ENCODE measurements around the gene OR6C2. TPM values are rescaled to one million over a fixed set of nuclear protein-coding genes. Genes with fewer than 3 reads are reported as not detected.

OR6C2 gene
- polyA plus RNA-seq (2013, experiment 1 of 2) = not detected
- polyA plus RNA-seq (2013, experiment 2 of 2) = not detected

DNA sequence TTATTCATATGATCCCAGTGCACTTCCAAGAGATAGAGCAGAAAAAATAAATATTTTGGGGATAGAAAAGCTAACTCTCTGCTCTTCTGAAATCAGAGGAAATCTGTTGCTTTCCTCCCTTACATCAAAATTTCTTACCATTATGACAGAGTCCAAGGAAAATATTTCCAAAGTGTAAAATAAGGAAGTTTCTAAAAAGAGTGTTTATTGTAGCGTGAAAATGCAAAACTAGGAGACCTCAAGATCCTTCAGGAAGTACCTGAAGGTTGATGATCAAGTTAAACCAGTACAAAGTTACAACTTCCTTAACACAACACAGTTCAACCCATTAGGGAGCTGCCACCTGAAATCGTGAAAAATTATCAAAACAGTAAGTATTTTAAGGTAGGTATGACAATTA lies at the start of gene OR6C2:
Gene OR6C2 (plus strand): TSS at position 301 of the 400 bp plus-strand sequence. CDS start 8,138 bp downstream, outside the sequence.
- Histone ChIP-seq H3K14ac (ENCODE audit: low read length) (no peak within 1 kb of the TSS), H3K9ac (ENCODE audit: low read depth, low read length, poor library complexity) (no peak within 1 kb of the TSS), H3K27ac (replicated peaks; ENCODE audit: low read length) (no peak within 1 kb of the TSS), H3K9me3 (replicated peaks in 1 of 2; ENCODE audit: control insufficient read depth in 2 of 2, insufficient read depth in 1 of 2, low read depth in 1 of 2, low read length in 2 of 2) (no peaks in the 10 kb centered on the region), H3K4me3 (ENCODE audit: low read length in 2 of 2) (no peak within 1 kb of the TSS), H3K36me3 (replicated peaks in 1 of 2; ENCODE audit: control insufficient read depth in 2 of 2, insufficient read depth in 2 of 2, low read length in 2 of 2) (no peaks in the 10 kb centered on the region), H3K4me1 (ENCODE audit: control insufficient read depth in 2 of 2, insufficient read depth in 1 of 2, low read depth in 1 of 2, low read length in 2 of 2) (no peaks in the 10 kb centered on the region), H2AFZ (ENCODE audit: low read length) (no peak within 1 kb of the TSS), H2BK120ac (ENCODE audit: low read depth, low read length) (no peak within 1 kb of the TSS), H2AK5ac (ENCODE audit: low read depth, low read length) (no peak within 1 kb of the TSS), H4K8ac (ENCODE audit: low read depth, low read length) (no peak within 1 kb of the TSS), H3K79me1 (ENCODE audit: low read depth, low read length) (no peaks in the 10 kb centered on the region), H3K18ac (ENCODE audit: low read length) (no peak within 1 kb of the TSS), H2BK12ac (ENCODE audit: low read length) (no peak within 1 kb of the TSS), H3K4me2 (ENCODE audit: insufficient read depth, low read length, poor library complexity, severe bottlenecking) (no peak within 1 kb of the TSS), H2BK15ac (ENCODE audit: low read length) (no peak within 1 kb of the TSS), H3K23ac (ENCODE audit: low read depth, low read length, poor library complexity) (no peak within 1 kb of the TSS), H4K91ac (ENCODE audit: low read depth, low read length, poor library complexity) (no peak within 1 kb of the TSS), H3K4ac (ENCODE audit: low read length) (no peak within 1 kb of the TSS), H3K27me3 (ENCODE audit: control insufficient read depth in 3 of 3, insufficient read depth in 3 of 3, low read depth in 1 of 3, low read length in 3 of 3) (no peaks in the 10 kb centered on the region), H2BK5ac (ENCODE audit: low read length) (no peak within 1 kb of the TSS)
- no peak for DNase-seq (ENCODE audit: low spot score)
- no CpG with 5 or more reads among the region's 2 CpGs for WGBS, 2 donors (ENCODE audit: extremely low coverage in 2 of 2, insufficient read length in 2 of 2, insufficient replicate concordance in 1 of 2)

GRCh38 chr12:55396326-55396725 lies 47.5 kb upstream of the OR6C2 start:
- Histone ChIP-seq H4K8ac (ENCODE audit: low read depth, low read length) (no peak overlapping the region), H3K4me3 (ENCODE audit: low read length in 2 of 2) (no peak overlapping the region), H4K91ac (ENCODE audit: low read depth, low read length, poor library complexity) (no peak overlapping the region), H3K18ac (ENCODE audit: low read length) (no peak overlapping the region), H2BK120ac (ENCODE audit: low read depth, low read length) (no peak overlapping the region), H2BK5ac (ENCODE audit: low read length) (no peak overlapping the region), H2AK5ac (ENCODE audit: low read depth, low read length) (no peak overlapping the region), H3K4me2 (ENCODE audit: insufficient read depth, low read length, poor library complexity, severe bottlenecking) (no peak overlapping the region), H3K9ac (ENCODE audit: low read depth, low read length, poor library complexity) (no peak overlapping the region), H3K27me3 (ENCODE audit: control insufficient read depth in 3 of 3, insufficient read depth in 3 of 3, low read depth in 1 of 3, low read length in 3 of 3) (no peaks in the 10 kb centered on the region), H3K14ac (ENCODE audit: low read length) (no peak overlapping the region), H3K9me3 (replicated peaks in 1 of 2; ENCODE audit: control insufficient read depth in 2 of 2, insufficient read depth in 1 of 2, low read depth in 1 of 2, low read length in 2 of 2) (peaks cover 0 to 2% of the 10 kb centered on the region in 2 donors), H2BK12ac (ENCODE audit: low read length) (no peak overlapping the region), H3K27ac (replicated peaks; ENCODE audit: low read length) (no peak overlapping the region), H2AFZ (ENCODE audit: low read length) (no peak overlapping the region), H3K4me1 (ENCODE audit: control insufficient read depth in 2 of 2, insufficient read depth in 1 of 2, low read depth in 1 of 2, low read length in 2 of 2) (no peaks in the 10 kb centered on the region), H3K4ac (ENCODE audit: low read length) (no peak overlapping the region), H3K36me3 (replicated peaks in 1 of 2; ENCODE audit: control insufficient read depth in 2 of 2, insufficient read depth in 2 of 2, low read length in 2 of 2) (no peaks in the 10 kb centered on the region), H2BK15ac (ENCODE audit: low read length) (no peak overlapping the region), H3K79me1 (ENCODE audit: low read depth, low read length) (no peaks in the 10 kb centered on the region), H3K23ac (ENCODE audit: low read depth, low read length, poor library complexity) (no peak overlapping the region)
- no CpG with 5 or more reads among the region's 1 CpG for WGBS, 2 donors (ENCODE audit: extremely low coverage in 2 of 2, insufficient read length in 2 of 2, insufficient replicate concordance in 1 of 2)
- no peak for DNase-seq (ENCODE audit: low spot score)

DNA sequence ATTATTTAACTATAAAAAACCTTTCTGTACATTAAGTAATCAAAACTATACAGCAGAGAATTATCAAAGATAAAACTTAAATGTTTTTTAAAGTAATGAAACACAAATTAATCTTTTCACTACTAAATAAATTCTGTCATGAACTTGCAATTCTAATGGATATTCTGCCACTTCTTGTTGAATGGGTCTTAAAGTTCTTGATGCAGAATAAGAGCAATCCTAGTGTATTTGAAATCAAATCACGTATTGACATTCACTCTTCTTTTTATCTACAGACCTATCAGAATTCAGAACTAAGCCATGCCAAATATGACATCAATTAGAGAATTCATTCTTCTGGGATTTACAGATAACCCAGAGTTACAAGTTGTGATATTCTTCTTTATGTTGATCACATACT lies 43.6 kb upstream of the OR6C2 start, which contains the start of gene OR6C65:
Gene OR6C65 (plus strand): TSS at position 301 of the 400 bp plus-strand sequence. CDS start 0 bp downstream, at position 301.
- Histone ChIP-seq H3K9ac (ENCODE audit: low read depth, low read length, poor library complexity) (no peak within 1 kb of the TSS), H3K4me2 (ENCODE audit: insufficient read depth, low read length, poor library complexity, severe bottlenecking) (no peak within 1 kb of the TSS), H3K18ac (ENCODE audit: low read length) (no peak within 1 kb of the TSS), H3K27ac (replicated peaks; ENCODE audit: low read length) (no peak within 1 kb of the TSS), H3K14ac (ENCODE audit: low read length) (no peak within 1 kb of the TSS), H3K79me1 (ENCODE audit: low read depth, low read length) (no peaks in the 10 kb centered on the region), H3K27me3 (ENCODE audit: control insufficient read depth in 3 of 3, insufficient read depth in 3 of 3, low read depth in 1 of 3, low read length in 3 of 3) (no peaks in the 10 kb centered on the region), H2BK5ac (ENCODE audit: low read length) (no peak within 1 kb of the TSS), H2AK5ac (ENCODE audit: low read depth, low read length) (no peak within 1 kb of the TSS), H2AFZ (ENCODE audit: low read length) (no peak within 1 kb of the TSS), H3K4me3 (ENCODE audit: low read length in 2 of 2) (no peak within 1 kb of the TSS), H2BK15ac (ENCODE audit: low read length) (no peak within 1 kb of the TSS), H3K4ac (ENCODE audit: low read length) (no peak within 1 kb of the TSS), H4K8ac (ENCODE audit: low read depth, low read length) (no peak within 1 kb of the TSS), H4K91ac (ENCODE audit: low read depth, low read length, poor library complexity) (no peak within 1 kb of the TSS), H3K23ac (ENCODE audit: low read depth, low read length, poor library complexity) (no peak within 1 kb of the TSS), H2BK12ac (ENCODE audit: low read length) (no peak within 1 kb of the TSS), H2BK120ac (ENCODE audit: low read depth, low read length) (no peak within 1 kb of the TSS), H3K4me1 (ENCODE audit: control insufficient read depth in 2 of 2, insufficient read depth in 1 of 2, low read depth in 1 of 2, low read length in 2 of 2) (no peaks in the 10 kb centered on the region), H3K9me3 (replicated peaks in 1 of 2; ENCODE audit: control insufficient read depth in 2 of 2, insufficient read depth in 1 of 2, low read depth in 1 of 2, low read length in 2 of 2) (no peaks in the 10 kb centered on the region), H3K36me3 (replicated peaks in 1 of 2; ENCODE audit: control insufficient read depth in 2 of 2, insufficient read depth in 2 of 2, low read length in 2 of 2) (no peaks in the 10 kb centered on the region)
- no peak for DNase-seq (ENCODE audit: low spot score)
- WGBS, 2 donors (ENCODE audit: extremely low coverage in 2 of 2, insufficient read length in 2 of 2, insufficient replicate concordance in 1 of 2) = no CpG with 5 or more reads among the region's 1 CpG

GRCh38 chr12:55407866-55408265 lies 36.0 kb upstream of the OR6C2 start:
- H3K79me1 ChIP-seq (ENCODE audit: low read depth, low read length) = no peaks in the 10 kb centered on the region
- no peak overlapping the region for H2BK12ac ChIP-seq (ENCODE audit: low read length)
- no peaks in the 10 kb centered on the region for H3K4me1 ChIP-seq (ENCODE audit: control insufficient read depth in 2 of 2, insufficient read depth in 1 of 2, low read depth in 1 of 2, low read length in 2 of 2)
- H2BK120ac ChIP-seq (ENCODE audit: low read depth, low read length) = no peak overlapping the region
- H4K8ac ChIP-seq (ENCODE audit: low read depth, low read length) = no peak overlapping the region
- no peak overlapping the region for H3K18ac ChIP-seq (ENCODE audit: low read length)
- H3K27me3 ChIP-seq (ENCODE audit: control insufficient read depth in 3 of 3, insufficient read depth in 3 of 3, low read depth in 1 of 3, low read length in 3 of 3) = no peaks in the 10 kb centered on the region
- no peak overlapping the region for H3K9ac ChIP-seq (ENCODE audit: low read depth, low read length, poor library complexity)
- H3K4me3 ChIP-seq (ENCODE audit: low read length in 2 of 2) = no peak overlapping the region
- no peak overlapping the region for H2BK5ac ChIP-seq (ENCODE audit: low read length)
- no CpG with 5 or more reads among the region's 1 CpG for WGBS, 2 donors (ENCODE audit: extremely low coverage in 2 of 2, insufficient read length in 2 of 2, insufficient replicate concordance in 1 of 2)
- no peaks in the 10 kb centered on the region for H3K9me3 ChIP-seq (replicated peaks in 1 of 2; ENCODE audit: control insufficient read depth in 2 of 2, insufficient read depth in 1 of 2, low read depth in 1 of 2, low read length in 2 of 2)
- H2AFZ ChIP-seq (ENCODE audit: low read length) = no peak overlapping the region
- no peak overlapping the region for H3K4ac ChIP-seq (ENCODE audit: low read length)
- DNase-seq (ENCODE audit: low spot score) = no peak
- no peak overlapping the region for H2BK15ac ChIP-seq (ENCODE audit: low read length)
- H3K36me3 ChIP-seq (replicated peaks in 1 of 2; ENCODE audit: control insufficient read depth in 2 of 2, insufficient read depth in 2 of 2, low read length in 2 of 2) = no peaks in the 10 kb centered on the region
- H4K91ac ChIP-seq (ENCODE audit: low read depth, low read length, poor library complexity) = no peak overlapping the region
- no peak overlapping the region for H3K4me2 ChIP-seq (ENCODE audit: insufficient read depth, low read length, poor library complexity, severe bottlenecking)
- H2AK5ac ChIP-seq (ENCODE audit: low read depth, low read length) = no peak overlapping the region
- no peak overlapping the region for H3K23ac ChIP-seq (ENCODE audit: low read depth, low read length, poor library complexity)
- H3K14ac ChIP-seq (ENCODE audit: low read length) = no peak overlapping the region
- no peak overlapping the region for H3K27ac ChIP-seq (replicated peaks; ENCODE audit: low read length)
